Activated CD8-positive, alpha-beta memory T cell treated with anti-CD3 and anti-CD28 coated beads for 48 hours (primary cell): ENCODE results near the gene CHD2.
"Not testable (repeated sequence)": the region's sequence is repeated elsewhere in the genome, so short reads cannot be mapped to it uniquely, and the experiment has no call there.

Source experiments
- DNase-seq, 3 experiments: peaks; one replicate each; pipeline ENCODE4 v3.0.0-alpha.2; 2020; ENCODE audit warnings: low read depth in 2 of 3, low spot score in 2 of 3

Gene CHD2

DNA sequence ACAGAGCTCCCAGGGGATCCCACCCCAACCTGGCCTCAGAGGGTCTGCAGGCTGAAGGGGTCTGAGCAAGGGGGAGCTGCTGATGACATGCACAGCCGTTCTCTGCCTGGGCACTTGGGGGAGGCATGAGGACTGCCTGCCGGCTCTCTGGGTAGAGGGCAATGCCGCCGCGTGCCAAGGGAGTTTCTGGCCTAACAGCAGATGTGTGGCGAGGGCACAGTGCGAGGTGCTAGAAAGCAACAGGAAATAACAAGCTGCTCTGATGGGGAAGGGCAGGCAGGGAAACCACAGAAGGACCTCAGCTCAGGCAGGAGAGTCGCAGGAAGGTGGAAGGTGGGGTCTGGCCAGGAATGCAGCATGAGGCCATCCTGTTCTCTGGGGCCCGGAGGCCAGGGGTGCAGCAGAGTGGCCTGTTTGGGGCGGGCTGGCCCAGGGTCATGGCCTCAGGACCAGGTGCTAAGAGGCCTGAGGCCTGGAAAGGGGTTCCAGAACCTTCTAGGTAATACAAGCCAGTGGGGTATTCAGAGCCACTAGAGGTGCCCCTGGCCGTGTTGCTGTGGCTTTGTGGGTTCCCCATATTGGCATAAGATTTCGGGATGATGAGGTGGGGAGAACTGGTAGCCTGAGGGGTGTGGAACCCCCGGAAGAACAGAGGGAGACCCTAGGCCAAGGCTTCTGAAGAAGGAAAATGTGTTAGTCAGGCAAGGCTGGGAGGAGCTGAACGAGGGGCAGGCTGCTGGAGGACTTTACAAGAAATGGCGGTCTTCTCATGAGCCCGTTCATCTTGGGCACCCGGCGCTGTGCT is 147.7 kb downstream of the CHD2 start:
- no peak for DNase-seq

- no peak for DNase-seq
Observed at GRCh38 chr15:93048426-93048721, 148.2 kb downstream of the CHD2 start.

DNA sequence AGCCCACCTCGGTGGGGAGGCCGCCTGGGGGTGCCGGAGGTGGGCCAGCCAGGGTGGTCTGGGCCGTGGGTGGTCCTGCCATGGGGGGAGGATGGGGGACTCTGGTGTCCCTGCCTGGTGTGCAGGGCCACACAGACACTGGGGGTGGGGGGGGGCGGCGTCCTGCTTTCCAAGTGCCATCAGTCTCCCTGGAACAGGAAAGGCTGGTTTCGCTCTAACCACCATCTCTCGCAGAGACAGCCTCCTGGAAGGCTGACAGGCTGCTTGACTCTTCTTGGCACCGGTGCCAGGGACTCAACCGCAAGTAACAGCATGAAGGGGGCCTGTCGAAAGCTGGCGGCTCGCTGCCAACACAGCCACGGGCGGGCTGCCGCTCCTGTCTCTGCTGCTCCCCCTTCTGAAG is 148.6 kb downstream of the CHD2 start:
- DNase-seq: no peak

DNA sequence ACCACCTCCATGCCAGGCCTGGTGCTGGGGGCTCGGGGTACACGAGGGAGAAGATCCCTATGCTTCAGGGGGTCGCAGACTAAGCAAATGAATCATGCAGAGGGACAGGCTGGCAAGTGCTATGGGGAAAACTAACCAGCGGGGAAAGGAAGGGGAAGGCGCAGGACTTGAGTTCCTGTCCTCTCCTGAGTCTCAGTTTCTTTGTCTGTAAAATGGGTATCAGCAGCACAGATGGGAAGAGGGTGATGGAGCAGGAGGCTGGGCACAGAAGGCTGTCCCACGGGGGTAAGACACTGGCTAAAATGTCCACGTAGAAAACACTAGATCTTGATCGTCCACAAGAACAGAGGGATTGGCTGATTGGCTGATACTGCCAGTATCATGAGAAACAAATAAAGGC is 149.1 kb downstream of the CHD2 start:
- DNase-seq: no peak

GRCh38 chr15:93049914-93050578 is 149.9 kb downstream of the CHD2 start:
- no peak for DNase-seq

DNA sequence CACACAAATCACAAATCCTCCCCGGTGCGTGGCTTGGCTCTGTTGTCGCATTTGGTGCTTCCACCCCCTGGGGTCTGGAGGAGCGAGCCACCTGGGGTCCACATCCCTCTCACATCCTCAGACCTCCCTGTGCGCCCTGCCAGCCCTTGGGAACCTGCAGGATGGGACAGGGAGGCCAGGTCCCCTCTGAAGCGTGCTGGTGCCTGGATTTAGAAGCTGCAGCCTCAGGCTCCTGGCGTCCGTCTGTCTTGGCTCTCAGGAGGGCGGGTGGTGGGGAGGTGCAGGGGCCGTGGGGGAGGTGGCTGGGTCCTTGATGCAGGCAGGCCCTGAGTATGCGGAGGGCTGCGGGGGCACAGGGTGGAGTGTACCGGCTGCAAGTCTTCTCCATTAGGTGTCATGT is 150.5 kb downstream of the CHD2 start:
- DNase-seq: no peak

DNA sequence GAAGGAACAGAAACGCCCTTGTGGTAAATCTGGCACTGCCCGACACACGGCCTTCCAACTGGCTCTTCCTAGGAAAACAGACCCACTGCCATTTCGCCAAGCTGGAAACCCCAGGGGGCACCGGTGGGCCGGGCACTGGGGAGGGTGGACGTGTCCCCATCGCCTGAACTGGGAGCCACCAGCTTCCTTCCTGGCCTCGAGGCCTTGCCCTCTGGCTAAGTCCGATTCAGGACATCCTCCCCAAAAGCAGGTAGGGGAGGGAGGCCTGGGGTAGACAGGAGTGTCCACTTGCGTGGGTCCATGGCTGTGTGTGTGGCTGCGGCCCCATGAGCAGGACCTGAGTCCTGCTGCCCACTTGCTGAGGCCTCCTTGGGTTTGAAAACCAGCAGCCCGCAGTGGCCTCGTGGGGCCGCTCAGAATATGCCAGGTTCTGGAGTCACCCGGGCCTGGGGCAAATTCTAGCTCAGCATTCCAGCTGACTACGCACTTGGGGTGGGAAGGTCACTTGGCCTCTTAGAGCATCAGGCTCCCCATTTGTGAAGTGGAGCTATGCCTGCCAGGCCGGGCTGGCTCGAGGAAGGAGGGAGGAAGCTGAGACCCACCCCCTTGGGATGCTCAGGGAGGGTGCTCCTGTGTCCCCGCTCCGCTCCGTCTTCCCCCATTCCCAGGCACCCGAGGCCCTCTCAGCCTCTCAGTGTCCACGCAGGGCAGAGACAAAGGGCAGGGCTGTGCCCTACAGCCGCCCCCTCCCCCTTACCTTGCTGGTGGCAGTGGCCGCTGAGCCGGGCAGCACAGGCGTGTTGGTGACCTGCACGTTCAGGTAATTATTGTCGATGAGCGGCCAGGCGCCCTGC is 151.3 kb downstream of the CHD2 start:
- no peak for DNase-seq

GRCh38 chr15:93052090-93052879 is 152.2 kb downstream of the CHD2 start:
- DNase-seq: no peak

GRCh38 chr15:93055211-93055610 is 155.1 kb downstream of the CHD2 start:
- DNase-seq: no peak

- DNase-seq: no peak
Observed at GRCh38 chr15:93056836-93057235, 156.7 kb downstream of the CHD2 start.

DNA sequence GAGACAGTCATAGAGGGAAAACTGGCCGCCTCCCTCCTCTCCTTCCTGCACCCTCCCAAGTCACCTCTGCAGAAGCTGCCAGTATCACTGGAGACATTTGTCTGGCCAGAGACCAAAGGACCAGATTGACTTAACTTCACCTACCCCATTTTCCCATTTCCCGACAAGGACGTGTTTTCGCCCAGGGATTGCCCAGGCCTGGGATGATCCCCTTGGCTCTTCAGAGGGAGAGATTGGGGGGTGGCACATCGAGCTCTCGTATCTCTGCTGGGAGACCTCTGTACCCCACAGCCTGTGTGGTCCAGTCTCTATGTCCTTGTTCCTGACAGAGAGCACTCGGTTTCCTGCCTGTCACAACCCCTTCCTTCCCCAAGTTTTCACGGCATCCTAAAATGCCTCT is 157.5 kb downstream of the CHD2 start:
- DNase-seq: no peak

GRCh38 chr15:93058128-93058527 is 158.0 kb downstream of the CHD2 start:
- no peak for DNase-seq

DNA sequence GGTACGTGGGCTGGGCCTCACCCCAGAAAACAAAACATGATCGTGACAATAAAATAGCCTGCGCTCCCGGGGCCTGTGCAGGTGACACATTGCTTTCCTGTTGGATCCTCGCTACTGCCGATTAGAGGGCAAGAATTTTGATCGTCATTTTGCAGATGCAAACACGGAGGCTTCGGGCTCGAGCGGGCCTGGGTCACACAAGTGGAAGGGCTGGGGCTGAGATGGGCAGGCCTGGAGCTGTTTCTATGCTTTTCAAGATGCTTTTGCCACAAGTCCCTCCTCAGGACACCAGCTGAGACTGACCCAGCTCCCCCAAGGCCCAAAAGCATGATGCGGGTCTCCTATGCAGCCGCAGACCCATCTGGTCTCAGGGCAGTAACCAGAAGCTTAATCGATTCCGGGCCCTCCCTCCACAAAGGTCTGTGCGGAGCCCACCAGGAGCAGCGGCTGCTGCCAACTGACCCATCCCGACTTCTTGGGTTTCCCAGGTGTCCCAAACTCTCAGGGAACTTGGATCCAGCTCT is 158.8 kb downstream of the CHD2 start:
- DNase-seq: no peak

- no peak for DNase-seq
Observed at GRCh38 chr15:93059442-93059841, 159.3 kb downstream of the CHD2 start.

DNA sequence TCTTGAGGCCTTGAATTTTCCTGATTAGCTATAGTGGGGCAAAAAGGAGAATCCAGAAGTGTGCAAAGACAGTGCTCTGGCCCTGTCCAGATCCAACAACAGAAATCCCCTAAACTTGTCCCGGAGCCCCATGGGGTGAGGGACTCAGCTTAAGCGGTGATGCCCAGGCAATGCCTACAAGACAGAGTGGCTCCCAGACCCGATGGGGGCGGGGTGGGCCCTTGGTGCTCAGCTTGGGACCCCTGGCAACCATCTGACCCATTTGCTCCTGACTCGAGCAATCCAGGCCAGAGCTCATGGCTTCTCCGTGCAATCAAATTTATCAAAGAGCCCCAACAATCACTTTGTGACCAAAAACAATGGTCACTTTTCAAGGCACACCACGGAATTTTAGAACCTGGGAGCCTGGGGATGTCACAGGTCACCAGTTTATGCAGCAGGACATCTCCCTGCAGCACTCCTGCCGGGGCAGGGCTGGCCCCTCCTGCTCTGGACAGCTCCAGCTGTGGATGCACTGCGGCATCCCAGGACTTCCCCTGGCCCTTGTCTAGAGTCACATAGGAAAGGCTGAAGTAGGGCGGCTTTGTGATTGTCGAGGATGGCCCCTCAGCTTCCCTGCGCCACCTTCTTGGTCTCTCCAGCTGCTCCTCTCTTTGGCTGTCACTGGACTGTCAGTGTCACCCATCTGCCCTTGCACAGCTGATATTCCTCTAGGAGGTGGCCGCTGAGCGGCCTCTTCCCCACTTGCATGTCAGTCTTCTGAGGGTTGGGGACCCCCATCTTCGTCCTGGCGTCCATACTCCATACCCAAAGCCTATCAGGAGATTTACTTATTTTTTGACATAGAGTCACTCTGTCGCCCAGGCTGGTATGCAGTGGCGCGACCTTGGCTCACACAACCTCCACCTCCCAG is 160.5 kb downstream of the CHD2 start:
- DNase-seq: no peak

- not testable (repeated sequence) for DNase-seq
Observed at GRCh38 chr15:93062628-93063261, 162.6 kb downstream of the CHD2 start.

DNA sequence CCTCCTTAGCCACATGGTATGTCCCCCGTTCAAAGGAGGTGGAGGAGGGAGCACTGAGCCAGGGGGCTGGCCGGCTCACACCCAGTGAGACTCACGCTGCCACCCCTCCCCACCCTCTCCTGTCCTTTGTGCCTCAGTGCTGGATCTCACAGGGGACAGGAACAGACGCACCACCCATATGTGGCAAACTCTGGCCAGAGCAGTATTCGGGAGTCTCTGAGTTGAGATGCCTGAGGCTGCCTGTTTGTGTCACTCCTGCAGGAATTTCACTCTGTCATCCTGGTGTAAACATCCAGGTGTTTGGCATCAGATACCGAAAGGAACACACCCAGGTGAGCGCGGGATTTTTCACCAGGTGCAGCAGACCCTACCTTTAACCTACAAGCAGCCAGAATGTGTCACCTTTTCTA is 163.1 kb downstream of the CHD2 start:
- no peak for DNase-seq

- no peak for DNase-seq
Observed at GRCh38 chr15:93063796-93064690, 163.9 kb downstream of the CHD2 start.
